Ascending aorta (tissue), 2 donors: Measurements from ENCODE around the gene GSAP. TPM values are rescaled to one million over a fixed set of nuclear protein-coding genes. Genes with fewer than 3 reads are reported as not detected.
A peak's percentile ranks its signal among the peaks of the same experiment; 100 is the strongest.

Experiments
- DNase-seq, 2 donors: peaks; one replicate each; pipeline ENCODE4 v3.0.0-alpha.2; 2019; ENCODE audit warnings: low spot score in 2 of 2
- H3K27ac ChIP-seq, 2 donors: fragments of 200-600 bp; sonication (generic); one replicate each; pipeline ENCODE4 v1.5.1; 2016 to 2017; ENCODE audit warnings: mild to moderate bottlenecking in 1 of 2
- H3K27me3 ChIP-seq: fragments of 200-600 bp; sonication (generic); one replicate; pipeline ENCODE4 v1.5.1; 2017
- H3K36me3 ChIP-seq, 2 donors: fragments of 200-600 bp; sonication (generic); one replicate each; pipeline ENCODE4 v1.5.1; 2016
- H3K4me1 ChIP-seq, 2 donors: fragments of 200-600 bp; sonication (generic); one replicate each; pipeline ENCODE4 v1.5.1; 2016 to 2017; ENCODE audit warnings: mild to moderate bottlenecking in 1 of 2
- H3K4me3 ChIP-seq, 2 donors: fragments of 200-600 bp; sonication (generic); one replicate each; pipeline ENCODE4 v1.5.1; 2016 to 2017; ENCODE audit warnings: mild to moderate bottlenecking in 1 of 2
- H3K9me3 ChIP-seq, 2 donors: fragments of 200-600 bp; sonication (generic); one replicate each; pipeline ENCODE4 v1.5.1; 2016
- CTCF ChIP-seq, 3 experiments: fragments of 200-600 bp in 2 of 3; fragments of 450-650 bp in 1 of 3; sonication (generic) in 2 of 3; IDR thresholded peaks; one replicate each; pipeline ENCODE4 v1.5.1; 2016 to 2019; ENCODE audit warnings: antibody characterized with exemption in 3 of 3, mild to moderate bottlenecking in 1 of 3, moderate library complexity in 1 of 3
- intact Hi-C: fragments of 100-400 bp; cut with DNase I; formaldehyde crosslinking; loops from one replicate; pipeline ENCODE4 v1.15.1; 2023
- total RNA-seq: library from RNA; depleted of rRNA; stranded (reverse); fragments of >200 nt; gene quantifications from one replicate; pipeline ENCODE4 v1.1.0, GENCODE V29; 2016

GSAP gene
- total RNA-seq, 1 donor from 2014 or later = 10.9 TPM

GRCh38 chr7:77293046-77293445 is 123.1 kb downstream of the GSAP start:
- no peak overlapping the region for H3K27ac ChIP-seq
- H3K9me3 ChIP-seq = peaks cover 0 to 5% of the 10 kb centered on the region in 2 donors
- H3K4me3 ChIP-seq = no peak overlapping the region
- no peaks in the 10 kb centered on the region for H3K27me3 ChIP-seq
- peaks cover 13 to 20% of the 10 kb centered on the region in 2 donors for H3K36me3 ChIP-seq
- TF ChIP-seq CTCF (IDR thresholded peaks at IDR 0.05) = no peak
- DNase-seq = no peak
- intact Hi-C loops = no loop called here
- H3K4me1 ChIP-seq = peaks cover 0 to 7% of the 10 kb centered on the region in 2 donors

- intact Hi-C loops = no loop called here
- no peak for TF ChIP-seq CTCF (IDR thresholded peaks at IDR 0.05)
- no peak overlapping the region for H3K4me3 ChIP-seq
- no peak for DNase-seq
- peaks cover 0 to 14% of the 10 kb centered on the region in 2 donors for H3K4me1 ChIP-seq
- peak overlapping the region in 1 of 2 donors; percentile 21 for H3K27ac ChIP-seq
- H3K9me3 ChIP-seq = no peaks in the 10 kb centered on the region
- peaks cover 9 to 16% of the 10 kb centered on the region in 2 donors for H3K36me3 ChIP-seq
- no peaks in the 10 kb centered on the region for H3K27me3 ChIP-seq
Measured at GRCh38 chr7:77290425-77290824, 125.7 kb downstream of the GSAP start.

GRCh38 chr7:77289387-77289786 is 126.8 kb downstream of the GSAP start:
- Histone ChIP-seq H3K9me3 (no peaks in the 10 kb centered on the region), H3K27ac (peak overlapping the region; percentile 50 to 75), H3K36me3 (peaks cover 9 to 16% of the 10 kb centered on the region in 2 donors), H3K4me3 (no peak overlapping the region), H3K27me3 (no peaks in the 10 kb centered on the region), H3K4me1 (peaks cover 0 to 14% of the 10 kb centered on the region in 2 donors)
- no peak for TF ChIP-seq CTCF (IDR thresholded peaks at IDR 0.05)
- intact Hi-C loops = no loop called here
- DNase-seq = no peak

GRCh38 chr7:77288676-77289320 is 127.4 kb downstream of the GSAP start:
- DNase-seq = no peak
- Histone ChIP-seq H3K36me3 (peaks cover 9 to 12% of the 10 kb centered on the region in 2 donors), H3K27ac (peak overlapping the region; percentile 50 to 75), H3K4me3 (no peak overlapping the region), H3K9me3 (no peaks in the 10 kb centered on the region), H3K27me3 (no peaks in the 10 kb centered on the region), H3K4me1 (peaks cover 0 to 14% of the 10 kb centered on the region in 2 donors)
- intact Hi-C loops = no loop called here
- TF ChIP-seq CTCF (IDR thresholded peaks at IDR 0.05) = no peak

- H3K4me3 ChIP-seq = peak overlapping the region; percentile 0 to 54
- intact Hi-C loops = loop anchor here (2.0 kb wide), 1 partner anchor 42 kb away; no protein-coding TSS in a partner anchor
- no peaks in the 10 kb centered on the region for H3K9me3 ChIP-seq
- TF ChIP-seq CTCF (IDR thresholded peaks at IDR 0.05) = no peak
- peak overlapping the region; percentile 9 to 50 for H3K27ac ChIP-seq
- DNase-seq = no peak
- H3K36me3 ChIP-seq = no peaks in the 10 kb centered on the region
- H3K4me1 ChIP-seq = peaks cover 14 to 33% of the 10 kb centered on the region in 2 donors
- H3K27me3 ChIP-seq = no peaks in the 10 kb centered on the region
Measured at GRCh38 chr7:77284616-77285015, 131.5 kb downstream of the GSAP start.
